GM21423 (cell line): Measurements from ENCODE around the gene AGR2.
"Not testable (repeated sequence)": the region's sequence is repeated elsewhere in the genome, so short reads cannot be mapped to it uniquely, and the experiment has no call there.

Experiments
- ATAC-seq: cut with Tn5 transposase; IDR thresholded peaks from one replicate; pipeline ENCODE4 v1.9.1; 2021; ENCODE audit warnings: mild to moderate bottlenecking, moderate library complexity; ENCODE audit not compliant: unreplicated experiment

Gene AGR2

DNA sequence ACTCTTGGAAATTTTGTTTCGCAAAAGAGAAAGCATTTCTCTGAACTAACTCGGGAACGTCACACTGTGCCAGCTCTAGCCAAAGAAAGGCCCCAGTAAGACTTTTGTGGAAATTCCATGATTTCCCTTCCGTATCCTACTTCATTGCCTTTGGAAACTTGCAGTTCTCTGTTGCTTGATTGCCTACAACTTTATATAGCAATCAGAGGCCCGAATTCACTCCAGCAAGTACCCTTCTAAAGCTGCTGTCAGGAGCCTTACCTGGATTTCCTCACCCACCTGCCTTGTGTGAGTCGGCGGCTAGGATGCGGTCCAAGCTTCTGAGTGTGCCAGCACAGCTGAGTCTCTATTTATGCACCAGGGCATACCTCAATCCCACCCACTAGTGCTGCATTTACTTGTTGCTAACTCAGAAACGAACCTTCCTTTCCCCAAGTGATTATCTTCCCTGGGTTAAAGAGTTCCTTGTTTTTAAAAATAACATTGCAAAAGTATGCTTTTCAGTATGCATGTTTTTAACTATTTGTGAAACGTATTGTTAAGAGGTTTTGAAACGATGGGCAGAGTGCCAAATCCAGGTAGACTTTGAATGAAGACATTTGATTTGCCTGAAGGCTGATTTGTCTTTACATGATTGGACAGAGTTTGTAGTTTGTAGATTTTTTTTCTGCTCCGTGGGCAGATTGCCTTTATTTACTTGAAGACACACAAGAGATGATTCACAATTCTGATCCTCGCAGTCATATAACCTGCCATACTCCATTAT is at the start of gene AGR2:
Gene AGR2 (minus strand): TSS at position 326 of the 766 bp plus-strand sequence. CDS start 3,203 bp downstream, outside the sequence.
- ATAC-seq: no peak

DNA sequence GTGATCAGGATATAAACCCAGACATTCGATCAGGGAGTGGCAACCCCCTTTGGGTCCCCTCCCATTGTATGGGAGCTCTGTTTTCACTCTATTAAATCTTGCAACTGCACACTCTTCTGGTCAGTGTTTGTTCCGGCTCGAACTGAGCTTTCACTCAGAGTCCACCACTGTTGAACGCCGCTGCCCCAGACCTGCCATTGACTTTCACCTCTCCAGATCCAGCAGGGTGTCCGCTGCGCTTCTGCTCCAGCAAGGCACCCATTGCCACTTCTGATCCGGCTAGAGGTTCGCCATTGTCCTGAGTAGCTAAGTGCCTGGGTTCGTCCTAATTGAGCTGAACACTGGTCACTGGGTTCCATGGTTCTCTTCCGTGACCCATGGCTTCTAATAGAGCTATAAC is 48.4 kb upstream of the AGR2 start:
- ATAC-seq: not testable (repeated sequence)

DNA sequence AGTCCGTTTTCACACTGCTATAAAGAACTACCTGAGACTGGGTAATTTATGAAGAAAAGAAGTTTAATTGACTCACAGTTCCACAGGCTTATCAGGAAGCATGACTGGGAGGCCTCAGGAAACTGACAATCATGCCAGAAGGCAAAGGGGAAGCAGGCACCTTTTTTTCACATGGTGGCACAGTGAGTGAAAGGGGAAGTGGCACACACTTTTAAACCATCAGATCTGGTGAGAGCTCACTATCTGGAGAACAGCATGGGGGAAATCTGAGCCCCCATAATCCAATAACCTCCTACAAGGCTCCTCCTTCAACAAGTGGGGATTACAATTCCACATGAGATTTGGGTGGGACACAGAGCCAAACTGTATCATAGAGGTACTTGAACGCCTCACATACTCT is 47.0 kb upstream of the AGR2 start:
- no peak for ATAC-seq

DNA sequence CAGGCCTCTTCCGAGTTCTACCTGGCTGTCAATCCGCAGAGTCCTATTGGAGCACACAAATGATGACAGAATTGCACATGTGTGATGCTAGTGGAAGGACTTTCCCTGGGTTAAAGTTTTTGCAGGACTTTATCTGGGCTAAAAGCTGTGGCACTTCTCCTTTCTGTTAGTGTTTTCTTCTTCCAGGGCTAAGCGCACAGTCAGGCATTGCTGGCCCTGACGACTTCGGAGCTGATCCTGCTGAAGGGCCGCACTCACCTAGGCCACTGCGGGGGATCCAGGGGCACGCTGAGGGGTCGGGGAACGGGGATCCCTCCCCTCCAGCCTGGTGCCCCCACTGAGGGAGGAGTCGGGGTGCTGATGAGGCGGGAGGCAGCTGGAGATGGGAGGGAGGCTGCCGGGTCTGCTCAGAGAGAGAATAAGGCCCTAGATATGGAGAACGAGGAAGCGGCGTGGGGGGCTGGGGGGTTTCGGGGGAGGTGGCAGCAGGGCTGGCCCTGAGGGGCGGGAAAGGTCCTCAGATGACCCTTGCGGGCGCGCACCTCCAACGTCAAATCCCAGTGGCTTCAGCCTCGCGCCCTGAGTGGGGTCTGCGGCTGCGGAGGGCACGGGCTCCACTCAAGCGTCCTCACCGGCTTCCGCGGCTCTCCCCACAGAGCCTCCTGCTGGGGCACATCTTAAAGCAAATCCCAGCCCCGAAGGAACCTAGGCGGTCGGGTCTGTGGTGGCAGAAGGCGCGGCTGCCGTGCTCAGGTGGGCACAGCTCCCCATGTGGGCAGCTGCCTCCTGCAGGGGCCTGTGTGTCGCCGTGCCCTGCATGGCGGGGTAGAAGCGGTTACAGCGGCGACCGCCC is 46.0 kb upstream of the AGR2 start:
- ATAC-seq: no peak

DNA sequence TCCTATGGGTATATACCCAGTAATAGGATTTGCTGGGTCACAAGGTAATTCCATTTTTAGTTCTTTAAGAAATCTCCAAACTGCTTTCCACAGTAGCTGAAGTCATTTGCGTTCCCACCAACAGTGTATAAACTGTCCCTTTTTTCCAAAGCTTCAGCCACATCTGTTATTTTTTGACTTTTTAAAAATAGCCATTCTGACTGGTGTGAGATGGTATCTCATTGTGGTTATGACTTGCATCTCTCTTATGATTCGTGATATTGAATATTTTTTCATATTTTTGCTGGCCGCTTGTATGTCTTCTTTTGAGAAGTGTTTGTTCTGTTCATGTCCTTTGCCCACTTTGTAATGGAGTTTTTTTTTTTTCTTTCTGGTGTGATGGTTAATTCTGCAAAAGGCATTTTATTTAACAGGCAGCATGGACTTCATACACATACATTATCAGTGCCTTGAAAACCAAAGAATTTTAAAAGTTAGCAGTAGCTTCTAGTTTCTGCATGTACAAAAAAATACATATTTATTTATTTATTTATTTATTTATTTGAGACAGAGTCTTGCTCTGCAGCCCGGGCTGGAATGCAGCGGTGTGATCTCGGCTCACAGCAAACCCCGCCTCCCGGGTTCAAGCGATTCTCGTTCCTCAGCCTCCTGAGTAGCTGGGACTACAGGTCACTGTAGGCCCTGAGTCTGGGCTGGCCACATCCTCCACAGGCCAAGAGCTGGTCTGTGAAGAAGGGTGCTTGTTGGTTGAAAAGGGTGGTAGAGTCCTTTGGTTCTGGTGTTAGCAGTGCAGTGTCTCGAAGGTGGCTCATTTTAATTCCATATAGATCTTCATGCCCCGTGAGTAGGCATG is 44.7 kb upstream of the AGR2 start:
- ATAC-seq: no peak

DNA sequence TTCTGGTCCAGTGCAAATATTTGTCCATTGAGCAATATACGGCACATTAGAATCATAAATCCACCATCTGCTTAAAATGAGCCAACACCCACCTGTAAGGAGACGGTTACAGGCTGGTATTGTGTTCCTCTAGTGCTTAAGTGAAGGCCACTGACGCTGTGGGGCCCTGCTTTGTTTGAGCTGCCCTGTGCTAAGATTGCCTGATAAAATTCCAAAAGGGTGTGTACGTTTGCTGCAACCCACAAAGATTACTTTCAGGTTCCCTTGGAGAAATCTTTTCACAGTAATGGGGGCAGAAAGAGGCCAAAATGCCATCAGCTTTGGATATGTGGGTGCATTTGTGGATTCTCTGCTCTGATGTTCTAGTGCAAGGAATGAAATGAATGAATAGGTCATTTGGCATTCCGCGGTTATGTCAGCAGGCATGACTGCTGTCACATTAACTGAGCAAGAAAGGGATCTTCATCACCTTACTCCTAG is 42.6 kb upstream of the AGR2 start:
- no peak for ATAC-seq

DNA sequence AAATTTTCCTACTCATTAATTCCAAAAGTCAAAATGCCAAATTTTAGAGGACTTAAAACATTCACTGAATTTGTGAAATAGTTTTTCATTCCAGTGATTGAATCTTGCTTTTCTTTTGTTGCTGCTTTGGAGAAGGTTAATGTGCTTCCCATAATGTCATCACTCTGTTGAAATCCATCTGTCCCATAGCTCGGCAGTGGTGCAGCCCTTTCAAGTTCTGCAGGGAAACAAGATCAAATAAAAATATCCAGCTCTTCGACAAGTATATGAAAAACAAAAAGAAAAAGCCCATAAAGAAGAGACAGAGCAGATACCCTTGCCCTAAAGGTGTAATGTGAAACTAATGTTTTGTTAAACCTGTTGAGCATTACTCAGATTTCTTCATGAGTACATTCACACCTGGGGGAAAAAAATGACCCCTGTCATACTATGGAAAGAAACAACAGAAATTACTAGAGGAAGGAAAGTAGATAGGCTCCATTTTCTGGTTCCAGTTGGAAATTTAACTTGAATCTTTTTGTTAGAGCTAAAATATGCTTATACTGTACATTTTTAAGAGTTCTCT is 41.9 kb upstream of the AGR2 start:
- ATAC-seq: no peak

DNA sequence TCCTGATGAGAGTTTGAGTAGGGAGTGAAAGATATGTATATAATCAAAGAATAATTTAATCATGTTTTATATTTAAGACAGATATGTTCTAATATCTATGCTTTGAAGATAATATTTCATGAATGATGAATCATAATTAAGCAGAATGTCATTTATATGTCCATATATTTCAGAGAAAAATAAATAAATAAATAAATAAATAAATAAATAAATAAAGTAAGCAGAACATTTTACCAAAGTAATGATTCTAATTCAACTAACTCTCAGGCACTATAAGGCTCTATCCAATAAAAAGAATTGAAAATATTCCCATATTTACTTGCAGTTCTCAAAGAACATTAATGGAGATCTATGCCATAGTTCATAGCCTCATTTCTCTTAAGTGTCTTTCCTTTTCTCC is 40.9 kb upstream of the AGR2 start:
- no peak for ATAC-seq

DNA sequence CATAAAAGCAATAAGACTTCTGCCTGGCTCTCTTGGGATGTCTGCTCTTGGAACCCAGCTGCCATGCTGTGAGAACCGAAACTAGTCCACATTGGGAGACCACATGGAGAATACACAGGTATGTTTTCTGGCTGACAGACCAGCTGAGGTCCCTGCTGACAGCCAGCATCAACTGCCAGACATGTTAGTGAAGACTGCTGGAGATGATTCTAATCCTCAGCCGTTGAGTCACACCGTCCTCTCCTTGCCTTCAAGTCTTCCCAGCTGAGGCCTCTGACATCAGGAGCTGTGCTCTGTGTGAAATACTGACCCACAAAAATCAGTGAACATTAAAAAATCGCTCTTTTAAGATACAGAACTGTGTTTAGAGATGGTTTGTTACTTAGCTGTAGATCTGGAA is 36.9 kb upstream of the AGR2 start:
- no peak for ATAC-seq

DNA sequence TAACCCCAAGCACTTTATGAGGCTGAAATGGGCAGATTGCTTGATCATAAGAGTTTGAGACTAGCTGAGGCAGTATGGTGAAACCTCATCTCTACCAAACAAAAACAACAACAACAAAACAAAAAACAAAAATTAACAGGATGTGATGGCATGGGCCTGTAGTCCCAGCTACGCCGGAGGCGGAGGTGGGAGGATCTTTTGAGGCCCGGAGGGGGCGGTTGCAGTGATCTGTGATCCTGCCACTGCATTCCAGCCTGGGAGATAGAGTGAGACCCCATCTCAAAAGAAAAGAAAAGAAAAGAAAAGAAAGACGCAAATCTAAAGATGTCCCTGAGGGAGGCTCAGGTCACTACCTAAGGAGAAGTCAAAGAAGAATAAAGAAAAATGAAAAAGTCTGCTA is 35.3 kb upstream of the AGR2 start:
- ATAC-seq: no peak

DNA sequence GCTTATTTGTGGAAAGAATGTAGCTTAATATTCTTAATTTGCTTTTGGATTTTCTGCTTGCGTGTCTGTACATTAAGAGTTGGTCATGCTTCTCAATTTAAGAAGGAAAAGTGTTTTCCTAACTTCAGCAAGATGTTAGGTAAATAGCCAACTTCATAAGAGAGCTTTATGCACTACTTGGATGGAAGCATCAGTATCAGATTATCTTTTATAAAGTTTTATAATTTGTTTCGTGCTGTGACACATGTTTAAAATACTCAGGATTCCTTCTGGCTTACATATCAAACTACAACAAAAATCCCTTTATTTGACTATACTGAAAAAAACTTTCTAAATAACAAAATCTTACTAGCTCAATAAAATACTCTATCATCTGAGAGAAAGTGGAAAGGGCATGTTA is 34.8 kb upstream of the AGR2 start:
- ATAC-seq: no peak

DNA sequence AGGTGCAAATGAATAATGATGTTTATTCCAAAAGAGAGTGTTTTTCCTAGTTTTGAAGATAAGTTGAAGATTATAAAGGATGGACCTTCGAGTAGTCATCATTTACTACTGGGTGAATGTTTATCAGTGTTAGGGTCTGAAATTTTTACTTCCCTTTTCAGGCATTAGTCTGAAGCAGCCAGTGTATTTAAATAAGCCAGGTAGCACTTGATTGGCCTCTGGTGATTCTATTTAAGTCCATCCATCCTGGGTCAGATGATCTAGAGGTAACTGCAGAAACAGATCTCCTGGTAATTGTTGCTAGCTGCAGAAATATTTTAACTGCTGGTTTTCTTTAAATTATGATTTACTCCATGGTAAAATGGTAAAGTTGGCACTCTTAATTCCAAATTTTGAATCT is 34.1 kb upstream of the AGR2 start:
- no peak for ATAC-seq

DNA sequence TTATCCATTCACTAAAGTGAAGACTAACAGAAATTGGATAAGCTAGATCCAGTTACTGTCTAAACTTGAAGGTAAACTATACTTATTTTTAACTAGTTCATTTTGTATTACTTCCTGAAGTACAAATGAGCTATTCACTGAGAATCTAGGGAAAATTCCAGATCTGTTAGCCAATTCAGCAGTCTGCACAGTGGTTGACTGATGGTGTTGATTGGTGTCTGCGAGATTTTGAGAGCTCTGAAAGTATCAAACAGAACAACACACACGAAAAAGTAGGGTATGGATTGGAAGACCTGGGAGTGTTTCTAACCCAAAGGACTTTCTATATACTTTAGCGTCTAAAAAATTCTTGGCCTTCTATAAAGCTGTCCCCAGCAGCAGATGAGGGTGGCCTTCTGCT is 33.6 kb upstream of the AGR2 start:
- ATAC-seq: no peak

DNA sequence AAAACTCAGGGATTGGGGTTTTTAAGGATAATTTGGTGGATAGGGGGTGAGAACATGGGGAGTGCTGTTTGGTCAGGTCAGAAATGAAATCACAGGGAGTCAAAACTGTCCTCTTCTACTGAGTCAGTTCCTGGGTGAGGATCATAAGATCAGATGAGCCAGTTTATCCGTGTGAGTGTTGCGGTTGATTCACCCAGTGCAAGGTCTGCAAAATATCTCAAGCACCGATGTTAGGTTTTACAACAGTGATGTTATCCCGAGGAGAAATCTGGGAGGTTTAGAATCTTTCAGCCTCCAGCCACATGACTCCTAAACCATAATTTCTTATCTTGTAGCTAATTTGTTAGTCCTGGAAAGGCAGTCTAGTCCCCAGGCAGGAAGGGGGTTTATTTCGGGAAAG is 31.7 kb upstream of the AGR2 start:
- ATAC-seq: no peak

DNA sequence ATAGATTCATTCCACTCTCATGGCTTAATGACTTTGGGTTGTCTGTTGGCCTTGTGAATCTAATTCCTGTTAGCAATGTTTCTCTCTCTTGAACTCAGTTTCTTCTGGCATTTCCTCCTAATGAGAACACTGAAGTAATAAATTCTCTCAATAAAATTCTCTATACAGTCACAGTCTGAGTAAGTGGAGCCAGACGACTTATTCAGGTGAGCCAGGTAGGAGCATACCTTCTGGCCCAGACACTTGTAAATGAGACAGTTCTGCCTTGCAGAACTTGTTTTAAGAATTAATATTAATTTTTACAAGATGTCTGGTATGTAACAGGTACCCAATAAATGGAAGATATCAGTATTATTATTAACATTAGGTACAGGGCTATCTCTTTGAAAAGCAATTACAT is 28.6 kb upstream of the AGR2 start:
- ATAC-seq: no peak

DNA sequence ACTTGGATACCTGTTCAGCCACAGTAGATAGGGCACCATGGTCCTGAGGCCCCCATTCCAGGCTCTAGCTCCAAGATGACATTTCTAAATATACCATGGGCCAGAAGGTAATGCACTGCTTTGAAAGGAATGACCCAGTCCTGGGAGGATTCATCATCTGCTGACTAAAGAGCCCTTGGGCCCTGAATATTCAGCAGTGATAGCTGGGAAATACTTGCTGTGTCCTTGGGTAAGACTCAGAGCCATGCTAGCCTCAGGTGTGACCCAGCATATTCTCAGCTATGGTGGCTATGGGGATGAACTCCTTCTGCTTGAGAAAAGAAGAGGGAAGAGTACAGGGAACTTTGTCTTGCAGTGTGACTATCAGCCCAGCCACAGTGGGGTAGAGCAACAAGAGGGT is 21.3 kb upstream of the AGR2 start:
- ATAC-seq: no peak

DNA sequence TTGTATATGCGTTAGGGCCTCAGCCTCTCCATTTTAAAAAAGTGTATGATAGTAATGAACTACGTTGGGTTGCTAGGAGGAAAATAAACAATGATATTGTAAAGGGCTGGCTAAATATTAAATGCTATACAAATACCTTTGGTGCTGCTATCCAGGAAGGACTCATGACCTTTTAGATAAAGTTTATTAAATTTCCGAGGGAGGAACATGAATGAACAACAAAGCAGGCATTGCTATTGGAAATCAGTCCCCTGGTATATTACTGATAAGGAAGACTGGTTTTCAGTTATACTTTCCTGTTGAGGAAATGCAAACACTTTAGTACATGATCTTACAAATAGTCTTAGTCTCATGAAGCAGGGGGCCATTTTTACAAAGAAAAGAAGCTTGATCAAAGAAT is 17.2 kb upstream of the AGR2 start:
- ATAC-seq: no peak

DNA sequence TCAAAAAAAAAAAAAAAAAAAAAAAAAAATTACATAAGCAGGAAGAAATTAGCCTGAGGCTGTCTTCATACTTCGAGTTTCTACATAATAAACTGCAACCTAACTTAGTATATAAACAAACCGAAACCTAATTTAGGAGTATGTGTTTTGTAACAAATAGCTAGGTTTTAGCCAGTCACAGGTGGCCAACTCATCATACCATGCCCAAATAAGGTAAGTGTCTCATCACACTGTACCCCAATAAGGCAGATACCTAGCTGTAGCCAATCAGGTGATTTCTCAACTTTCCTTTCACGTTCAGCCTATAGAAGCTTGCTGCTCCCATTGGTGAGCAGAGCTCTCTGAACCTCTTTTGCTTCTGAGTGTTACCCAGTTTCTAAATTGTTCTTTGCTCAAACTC is 13.9 kb upstream of the AGR2 start:
- no peak for ATAC-seq

DNA sequence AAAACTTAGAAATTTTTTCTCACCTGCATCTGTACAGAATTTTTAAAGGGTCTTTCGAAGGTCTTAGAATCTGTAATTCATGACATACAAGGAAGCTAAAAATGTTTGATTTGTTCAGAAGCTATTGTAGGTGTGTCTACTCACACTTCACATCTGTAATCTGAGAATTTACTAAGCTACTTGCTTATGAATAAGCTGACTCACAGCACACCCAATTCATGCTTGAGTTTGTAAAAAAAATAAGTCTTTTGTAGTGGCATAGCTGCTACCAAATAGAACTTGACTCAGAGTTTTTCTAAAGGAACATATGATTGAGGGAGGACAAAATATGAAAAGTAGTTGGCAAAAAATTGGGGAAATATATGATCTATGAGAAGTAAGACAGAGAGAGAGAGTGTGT is 12.7 kb upstream of the AGR2 start:
- ATAC-seq: no peak

DNA sequence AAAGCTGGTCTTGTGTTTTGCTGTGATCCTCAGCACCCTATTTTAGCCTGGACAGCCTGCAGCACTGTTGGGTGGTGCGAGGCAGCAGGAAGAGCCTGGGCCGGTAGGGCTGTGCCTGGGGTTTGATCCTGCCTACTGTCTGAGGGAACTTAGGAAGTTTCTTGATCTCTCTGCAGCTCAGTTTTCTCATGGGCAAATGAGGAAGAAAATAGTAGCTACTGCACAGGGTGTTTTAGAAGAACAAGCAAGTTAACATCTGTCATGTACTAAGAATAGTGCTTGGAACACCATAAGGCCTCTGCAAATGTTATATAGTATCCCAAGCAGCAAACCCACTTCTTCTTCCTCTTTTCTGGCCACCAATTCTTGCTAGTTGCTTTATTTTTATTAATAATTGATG is 12.0 kb upstream of the AGR2 start:
- no peak for ATAC-seq

DNA sequence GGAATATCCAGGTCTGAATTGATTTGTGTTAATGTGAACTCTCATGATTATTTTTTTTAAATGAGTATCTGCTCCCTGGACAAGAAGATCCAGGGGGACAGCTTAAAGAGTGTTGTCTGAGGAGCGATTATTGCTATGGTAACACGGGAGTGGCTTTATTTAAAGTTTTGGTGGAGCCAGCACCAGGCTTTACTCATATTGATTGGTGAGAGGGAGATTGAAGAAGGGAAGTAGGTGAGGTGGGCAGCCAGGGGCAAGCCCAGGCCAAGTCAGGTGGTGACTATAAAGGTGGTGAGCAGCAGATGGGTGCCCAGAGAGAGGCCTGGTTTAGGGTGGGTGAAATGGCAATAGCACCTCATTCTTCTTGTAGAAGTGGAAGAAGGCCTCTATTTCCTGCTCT is 10.2 kb upstream of the AGR2 start:
- no peak for ATAC-seq
